ENCODE results near the gene C1orf35. TPM values are rescaled to one million over a fixed set of nuclear protein-coding genes. Genes with fewer than 3 reads are reported as not detected.

Gene C1orf35
- total RNA-seq, 1 donor from 2014 or later: 20.2 TPM

DNA sequence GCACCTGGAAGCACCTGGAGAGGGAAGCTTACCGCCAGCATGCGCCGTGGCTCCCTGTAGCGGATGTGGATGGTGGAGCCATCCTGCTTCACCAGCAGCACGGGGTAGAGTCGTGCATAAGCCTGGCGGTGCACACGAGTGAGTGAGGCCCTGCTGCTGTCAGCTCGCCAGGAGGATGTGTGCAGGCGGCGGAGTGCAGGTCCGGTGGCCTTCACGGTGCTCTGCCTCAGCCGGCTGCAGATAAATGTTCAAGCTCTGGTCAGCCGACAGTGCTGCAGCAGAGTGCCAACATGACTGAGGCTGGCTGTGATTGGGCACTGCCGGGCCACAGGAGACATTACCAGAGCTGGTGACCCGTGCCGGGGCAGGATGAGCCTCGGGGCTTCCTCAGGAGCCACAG lies 4.5 kb upstream of the C1orf35 start:
- H3K9me3 Mint-ChIP-seq: no peaks in the 10 kb centered on the region
- H3K27me3 Mint-ChIP-seq (ENCODE audit: low read depth): no peaks in the 10 kb centered on the region
- TF ChIP-seq, protein P1, sequence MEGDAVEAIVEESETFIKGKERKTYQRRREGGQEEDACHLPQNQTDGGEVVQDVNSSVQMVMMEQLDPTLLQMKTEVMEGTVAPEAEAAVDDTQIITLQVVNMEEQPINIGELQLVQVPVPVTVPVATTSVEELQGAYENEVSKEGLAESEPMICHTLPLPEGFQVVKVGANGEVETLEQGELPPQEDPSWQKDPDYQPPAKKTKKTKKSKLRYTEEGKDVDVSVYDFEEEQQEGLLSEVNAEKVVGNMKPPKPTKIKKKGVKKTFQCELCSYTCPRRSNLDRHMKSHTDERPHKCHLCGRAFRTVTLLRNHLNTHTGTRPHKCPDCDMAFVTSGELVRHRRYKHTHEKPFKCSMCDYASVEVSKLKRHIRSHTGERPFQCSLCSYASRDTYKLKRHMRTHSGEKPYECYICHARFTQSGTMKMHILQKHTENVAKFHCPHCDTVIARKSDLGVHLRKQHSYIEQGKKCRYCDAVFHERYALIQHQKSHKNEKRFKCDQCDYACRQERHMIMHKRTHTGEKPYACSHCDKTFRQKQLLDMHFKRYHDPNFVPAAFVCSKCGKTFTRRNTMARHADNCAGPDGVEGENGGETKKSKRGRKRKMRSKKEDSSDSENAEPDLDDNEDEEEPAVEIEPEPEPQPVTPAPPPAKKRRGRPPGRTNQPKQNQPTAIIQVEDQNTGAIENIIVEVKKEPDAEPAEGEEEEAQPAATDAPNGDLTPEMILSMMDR (IDR thresholded peaks at IDR 0.05; ENCODE audit: unreplicated experiment): no peak
- peak overlapping the region; percentile 91 for H3K4me3 Mint-ChIP-seq
- H3K27ac Mint-ChIP-seq: no peak overlapping the region
- DNase-seq (ENCODE audit: low spot score in 2 of 2, unreplicated experiment in 2 of 2): no peak
- no peaks in the 10 kb centered on the region for H3K36me3 Mint-ChIP-seq
- H3K4me1 Mint-ChIP-seq: peaks cover 35% of the 10 kb centered on the region

DNA sequence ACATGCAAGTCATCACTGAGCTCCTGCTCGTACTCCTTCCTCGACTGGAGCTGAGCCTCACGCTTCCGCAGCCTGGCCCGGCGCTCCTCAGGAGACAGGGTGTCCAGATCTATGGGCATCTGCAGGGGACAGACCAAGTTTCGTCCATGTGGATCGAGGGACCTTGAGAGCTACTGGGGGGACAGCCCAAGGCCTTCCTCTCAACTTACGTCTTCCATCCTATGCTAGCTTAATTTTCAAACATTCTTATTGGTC lies 3.6 kb upstream of the C1orf35 start:
- no peaks in the 10 kb centered on the region for H3K36me3 Mint-ChIP-seq
- DNase-seq (ENCODE audit: low spot score in 2 of 2, unreplicated experiment in 2 of 2): no peak
- no peak overlapping the region for H3K4me3 Mint-ChIP-seq
- peaks cover 35% of the 10 kb centered on the region for H3K4me1 Mint-ChIP-seq
- no peak overlapping the region for H3K27ac Mint-ChIP-seq
- TF ChIP-seq, protein P1 (IDR thresholded peaks at IDR 0.05; ENCODE audit: unreplicated experiment): no peak
- no peaks in the 10 kb centered on the region for H3K9me3 Mint-ChIP-seq
- no peaks in the 10 kb centered on the region for H3K27me3 Mint-ChIP-seq (ENCODE audit: low read depth)

DNA sequence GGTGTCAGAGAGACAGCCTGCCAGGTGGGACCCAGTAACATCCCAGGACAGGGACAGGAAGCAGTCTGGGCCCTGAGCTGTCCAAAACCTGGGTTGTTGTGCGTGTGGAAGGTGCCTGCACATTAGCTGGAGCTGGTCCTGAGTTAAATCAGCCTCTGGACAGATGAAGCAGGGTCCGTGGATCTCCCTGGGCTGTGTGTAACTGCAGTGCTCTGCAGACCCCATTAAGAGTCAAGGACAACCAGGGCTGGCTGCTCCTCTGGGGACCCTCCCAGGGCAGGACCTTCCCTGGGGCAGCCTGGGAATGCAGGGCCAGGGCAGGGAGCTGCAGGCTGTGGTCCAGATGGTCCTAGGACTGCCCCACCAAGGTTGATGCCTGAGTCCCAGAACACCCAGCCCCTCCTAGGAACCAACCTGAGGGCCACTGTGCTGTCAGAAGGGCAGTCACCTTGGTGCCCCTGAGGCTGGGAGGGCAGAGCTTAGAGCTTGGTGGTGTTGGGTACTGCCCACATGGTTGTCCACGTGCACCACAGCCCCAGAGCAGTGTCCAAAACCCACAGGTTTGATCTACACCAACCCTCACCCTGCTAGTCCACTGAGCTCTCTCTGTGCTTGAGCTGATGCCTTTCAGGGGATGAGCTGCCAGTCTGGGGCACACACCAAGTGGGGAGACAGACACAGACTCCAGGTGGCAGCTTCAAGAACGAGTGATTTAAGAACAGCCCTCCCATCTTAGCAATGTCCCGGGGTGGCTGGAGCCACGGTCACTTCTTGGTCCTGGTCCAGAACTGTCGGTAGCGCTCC lies 3.1 kb upstream of the C1orf35 start:
- H3K36me3 Mint-ChIP-seq: no peaks in the 10 kb centered on the region
- TF ChIP-seq, protein P1 (IDR thresholded peaks at IDR 0.05; ENCODE audit: unreplicated experiment): no peak
- no peak for DNase-seq (ENCODE audit: low spot score in 2 of 2, unreplicated experiment in 2 of 2)
- H3K9me3 Mint-ChIP-seq: no peaks in the 10 kb centered on the region
- H3K27ac Mint-ChIP-seq: no peak overlapping the region
- H3K4me3 Mint-ChIP-seq: peak overlapping the region; percentile 43
- peaks cover 39% of the 10 kb centered on the region for H3K4me1 Mint-ChIP-seq
- H3K27me3 Mint-ChIP-seq (ENCODE audit: low read depth): no peaks in the 10 kb centered on the region

DNA sequence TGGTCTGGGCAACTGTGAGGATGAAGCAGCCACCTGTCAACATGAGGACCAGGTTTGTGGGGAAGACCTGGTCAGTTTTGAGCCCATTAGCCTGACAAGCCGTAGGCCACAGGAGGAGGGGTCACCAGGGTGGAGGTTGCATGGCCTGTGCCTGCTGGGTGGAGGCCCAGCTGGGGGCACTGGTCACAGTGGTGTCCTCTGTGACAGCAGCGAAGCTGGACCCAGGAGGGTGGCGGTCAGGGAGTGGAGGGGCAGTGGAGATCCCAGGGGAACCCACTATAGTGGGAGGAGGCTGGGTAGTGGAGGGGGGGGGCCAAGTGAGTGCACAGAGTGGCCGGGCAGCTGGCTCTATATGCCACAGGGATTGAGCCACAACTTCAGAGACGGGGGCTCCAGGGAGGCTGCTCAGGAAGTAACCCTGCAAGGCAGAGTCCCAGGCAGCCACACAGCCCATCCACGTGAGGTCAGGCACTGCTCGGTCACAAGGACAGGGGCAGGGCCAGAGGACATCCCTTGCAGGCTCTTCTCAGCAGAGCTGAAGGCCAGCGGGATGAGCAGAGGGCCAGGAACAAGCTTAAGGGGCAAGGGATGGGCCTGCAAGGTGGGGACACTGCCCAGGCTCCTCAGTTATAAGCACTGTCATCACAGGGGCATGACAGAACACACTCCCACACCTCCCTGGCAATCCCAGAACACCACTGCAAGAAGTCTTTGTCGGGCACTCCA lies 2.3 kb upstream of the C1orf35 start:
- TF ChIP-seq, protein P1 (IDR thresholded peaks at IDR 0.05; ENCODE audit: unreplicated experiment): no peak
- Mint-ChIP-seq H3K4me3 (no peak overlapping the region), H3K27me3 (ENCODE audit: low read depth) (no peaks in the 10 kb centered on the region), H3K36me3 (no peaks in the 10 kb centered on the region), H3K9me3 (no peaks in the 10 kb centered on the region), H3K27ac (no peak overlapping the region), H3K4me1 (peaks cover 35% of the 10 kb centered on the region)
- DNase-seq (ENCODE audit: low spot score in 2 of 2, unreplicated experiment in 2 of 2): no peak

DNA sequence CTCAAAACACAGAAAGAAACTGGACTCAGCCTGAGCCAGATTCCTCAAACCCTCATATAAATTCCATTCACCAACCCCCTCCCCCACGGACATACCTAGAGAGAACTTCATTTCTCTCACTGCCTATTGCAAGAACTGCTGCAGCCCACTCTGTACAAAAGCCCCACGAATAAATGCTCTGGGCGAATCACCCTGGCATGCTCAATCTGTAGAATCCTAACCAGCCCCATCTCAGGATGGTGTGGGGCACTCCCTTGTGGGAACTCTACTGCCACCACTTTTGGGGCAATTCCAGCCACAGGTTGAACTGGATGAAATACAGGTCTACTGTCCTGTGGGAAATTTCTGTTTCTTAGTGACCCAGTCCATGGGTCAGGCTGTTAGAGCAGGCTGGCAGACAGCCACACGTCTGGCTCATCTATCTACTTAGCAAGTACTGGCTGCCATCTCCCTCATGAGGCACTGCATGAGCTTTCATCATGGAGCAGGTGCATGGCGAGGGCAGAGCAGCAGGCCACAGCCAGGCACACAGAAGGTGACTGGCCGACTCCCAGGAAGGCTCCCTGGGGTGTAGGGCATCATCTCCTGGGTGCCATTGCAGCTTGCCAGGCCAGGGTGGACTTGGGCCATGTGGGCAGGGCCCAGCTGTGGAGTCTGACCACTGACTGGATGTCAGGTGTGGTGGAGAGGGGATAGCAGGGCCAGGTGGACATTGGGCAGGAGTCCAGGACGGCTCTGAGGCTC lies 1.6 kb upstream of the C1orf35 start:
- H3K4me1 Mint-ChIP-seq: peaks cover 28% of the 10 kb centered on the region
- peak overlapping the region; percentile 97 for H3K27ac Mint-ChIP-seq
- no peaks in the 10 kb centered on the region for H3K27me3 Mint-ChIP-seq (ENCODE audit: low read depth)
- peak overlapping the region; percentile 92 for H3K4me3 Mint-ChIP-seq
- no peaks in the 10 kb centered on the region for H3K36me3 Mint-ChIP-seq
- no peak for DNase-seq (ENCODE audit: low spot score in 2 of 2, unreplicated experiment in 2 of 2)
- H3K9me3 Mint-ChIP-seq: no peaks in the 10 kb centered on the region
- TF ChIP-seq, protein P1 (IDR thresholded peaks at IDR 0.05; ENCODE audit: unreplicated experiment): no peak

All from mesothelial cell of epicardium (in vitro differentiated cells).